ENCODE results near the gene ZMYND8. TPM values are rescaled to one million over a fixed set of nuclear protein-coding genes. Genes with fewer than 3 reads are reported as not detected.

The ZMYND8 gene
- total and polyA plus RNA-seq, 2 of the 8 experiments (the other 6 are each of a cell fraction or from before 2014, with no cell fraction given), result 50.5 to 163 TPM

DNA sequence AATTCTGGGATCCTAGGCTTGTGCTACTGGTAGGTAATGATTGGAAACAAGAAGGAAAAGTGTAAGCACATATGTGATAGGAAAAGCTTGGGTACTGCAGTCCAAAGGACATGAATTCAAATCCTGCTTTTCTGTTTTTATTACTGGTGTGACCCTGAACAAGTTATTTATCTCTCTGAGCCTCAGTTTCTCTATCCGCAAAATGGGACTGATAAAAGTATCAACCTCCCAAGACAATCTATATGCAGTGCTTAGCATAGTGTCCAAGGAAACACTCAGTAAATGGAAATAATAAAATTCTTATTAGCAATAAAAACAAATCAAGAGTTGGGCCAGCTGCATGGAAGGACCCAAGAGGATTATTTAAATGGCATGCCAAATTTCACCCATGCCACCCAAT is 108.5 kb downstream of the ZMYND8 start:
- Histone ChIP-seq H3K27me3 (replicated peaks in 1 of 4; ENCODE audit: control insufficient read depth in 3 of 4, extremely low read depth in 1 of 4, insufficient read depth in 3 of 4, low read length in 3 of 4) (no peaks in the 10 kb centered on the region), H2BK15ac (ENCODE audit: low read length) (no peak overlapping the region), H3K9ac (replicated peaks in 1 of 4; ENCODE audit: extremely low read depth in 1 of 4, low read depth in 3 of 4, low read length in 3 of 4) (no peak overlapping the region), H4K91ac (replicated peaks; ENCODE audit: insufficient read length, low read length) (no peak overlapping the region), H2BK120ac (replicated peaks; ENCODE audit: low read depth, low read length) (no peak overlapping the region), H2BK12ac (ENCODE audit: low read depth, low read length) (no peak overlapping the region), H4K8ac (ENCODE audit: extremely low read depth, insufficient read depth, low read length) (no peak overlapping the region), H2BK5ac (ENCODE audit: low read depth, low read length) (no peak overlapping the region), H3K36me3 (ENCODE audit: control insufficient read depth in 2 of 4, insufficient read depth in 4 of 4, low read length in 3 of 4) (peaks cover 47 to 99% (median 75%) of the 10 kb centered on the region in 4 experiments), H3K4me2 (ENCODE audit: insufficient read depth in 1 of 2, low read depth in 2 of 2, low read length in 2 of 2) (no peak overlapping the region), H2AFZ (ENCODE audit: low read length) (no peak overlapping the region), H2AK5ac (ENCODE audit: low read depth, low read length) (no peak overlapping the region), H3K9me3 (ENCODE audit: insufficient read depth in 2 of 2, low read depth in 1 of 2, low read length in 1 of 2) (no peaks in the 10 kb centered on the region), H3K4me1 (replicated peaks in 1 of 4; ENCODE audit: control insufficient read depth in 3 of 4, insufficient read depth in 4 of 4, low read length in 3 of 4) (no peaks in the 10 kb centered on the region), H3K79me2 (ENCODE audit: control insufficient read depth in 1 of 2, insufficient read depth in 2 of 2, low read length in 2 of 2) (peaks cover 0 to 48% of the 10 kb centered on the region in 2 experiments; a peak in 2 of 4 replicates), H3K4me3 (ENCODE audit: extremely low read depth in 1 of 4, insufficient read depth in 2 of 4, low read depth in 3 of 4, low read length in 4 of 4) (no peak overlapping the region), H3K18ac (ENCODE audit: extremely low read depth, low read length) (no peak overlapping the region), H3K79me1 (ENCODE audit: low read depth, low read length) (peaks cover 9% of the 10 kb centered on the region; the same call in 1 of the 2 replicates), H4K20me1 (replicated peaks in 1 of 2; ENCODE audit: control insufficient read depth in 1 of 2, insufficient read depth in 2 of 2, low read length in 2 of 2) (peaks cover 3 to 7% of the 10 kb centered on the region in 2 experiments), H3K27ac (ENCODE audit: low read depth, low read length) (no peak overlapping the region), H3K4ac (replicated peaks; ENCODE audit: insufficient read length, low read depth, low read length) (no peak overlapping the region), H3K23ac (ENCODE audit: insufficient read length) (no peak overlapping the region), H3K56ac (replicated peaks; ENCODE audit: insufficient read length, low read depth, low read length) (no peak overlapping the region), H4K5ac (ENCODE audit: insufficient read length, low read depth, low read length) (no peak overlapping the region), H3K23me2 (ENCODE audit: low read depth, low read length) (no peaks in the 10 kb centered on the region), H2BK20ac (ENCODE audit: low read length) (no peak overlapping the region), H3K14ac (ENCODE audit: insufficient read length) (no peak overlapping the region)
- 100% methylated on average over 1 of the region's 1 CpG; no CpG with 5 or more reads in 1 of the 2 experiments for WGBS, 2 experiments (ENCODE audit: extremely low coverage in 1 of 2, insufficient coverage in 1 of 2, insufficient read length in 1 of 2, insufficient replicate concordance in 2 of 2, low coverage in 1 of 2, low lambda C conversion rate in 2 of 2, missing lambda C conversion rate in 1 of 2)
- CTCF ChIA-PET (ENCODE audit: partially characterized antibody), result interaction anchor here (0.9 to 2.0 kb wide), 2 partner anchors 24 to 476 kb away, joined by 4 to 14 read pairs; no protein-coding TSS in a partner anchor
- TF ChIP-seq SIRT6 (IDR thresholded peaks at IDR 0.05; ENCODE audit: low read length) (no peak), EZH2 (IDR thresholded peaks at IDR 0.05; ENCODE audit: low read depth, low read length, severe bottlenecking) (no peak), POLR2AphosphoS5 (IDR thresholded peaks at IDR 0.05; ENCODE audit: low read depth, low read length) (no peak), HDAC2 (IDR thresholded peaks at IDR 0.05; ENCODE audit: borderline replicate concordance in 1 of 2, low read depth in 2 of 2, low read length in 2 of 2) (no peak), SP2 (IDR thresholded peaks at IDR 0.05; ENCODE audit: low read length) (no peak), POLR2A (IDR thresholded peaks at IDR 0.05; ENCODE audit: control extremely low read depth in 1 of 2, low read depth in 2 of 2, low read length in 2 of 2) (no peak), SIX5 (IDR thresholded peaks at IDR 0.05; ENCODE audit: low read depth, low read length) (no peak)
- TF ChIP-seq, protein P1, sequence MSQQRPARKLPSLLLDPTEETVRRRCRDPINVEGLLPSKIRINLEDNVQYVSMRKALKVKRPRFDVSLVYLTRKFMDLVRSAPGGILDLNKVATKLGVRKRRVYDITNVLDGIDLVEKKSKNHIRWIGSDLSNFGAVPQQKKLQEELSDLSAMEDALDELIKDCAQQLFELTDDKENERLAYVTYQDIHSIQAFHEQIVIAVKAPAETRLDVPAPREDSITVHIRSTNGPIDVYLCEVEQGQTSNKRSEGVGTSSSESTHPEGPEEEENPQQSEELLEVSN (IDR thresholded peaks at IDR 0.05), result no peak
- POLR2A ChIA-PET (ENCODE audit: partially characterized antibody), result interaction anchor here (0.9 to 2.6 kb wide), 8 partner anchors 10 to 81 kb away, joined by 3 to 7 read pairs (median 4); no protein-coding TSS in a partner anchor
- DNase-seq (ENCODE audit: low read depth in 1 of 2, low spot score in 2 of 2) (no peak), FAIRE-seq (no peak)

All from H1 (cell line).